M059J (cell line): ENCODE measurements around the gene OTOP2. TPM values are rescaled to one million over a fixed set of nuclear protein-coding genes. Genes with fewer than 3 reads are reported as not detected.
"Not testable (repeated sequence)": the region's sequence is repeated elsewhere in the genome, so short reads cannot be mapped to it uniquely, and the experiment has no call there.

Source experiments
- DNase-seq: peaks from one replicate; pipeline ENCODE4 v3.0.0-alpha.2; 2012; ENCODE audit warnings: low read depth
- total RNA-seq: library from RNA; depleted of rRNA; stranded (reverse); fragments of >200 nt; shearing (Covaris generic); gene quantifications from 2 replicates; pipeline ENCODE4 v1.2.3, GENCODE V29; 2014

Gene OTOP2
- total RNA-seq, 1 experiment from 2014 or later, result not detected

GRCh38 chr17:74900208-74900607 is 23.9 kb upstream of the OTOP2 start:
- no peak for DNase-seq

GRCh38 chr17:74901353-74902135 is 22.5 kb upstream of the OTOP2 start:
- no peak for DNase-seq

GRCh38 chr17:74903034-74903433 is 21.0 kb upstream of the OTOP2 start:
- DNase-seq, result no peak

- no peak for DNase-seq
Measured at GRCh38 chr17:74903671-74904070, 20.4 kb upstream of the OTOP2 start.

DNA sequence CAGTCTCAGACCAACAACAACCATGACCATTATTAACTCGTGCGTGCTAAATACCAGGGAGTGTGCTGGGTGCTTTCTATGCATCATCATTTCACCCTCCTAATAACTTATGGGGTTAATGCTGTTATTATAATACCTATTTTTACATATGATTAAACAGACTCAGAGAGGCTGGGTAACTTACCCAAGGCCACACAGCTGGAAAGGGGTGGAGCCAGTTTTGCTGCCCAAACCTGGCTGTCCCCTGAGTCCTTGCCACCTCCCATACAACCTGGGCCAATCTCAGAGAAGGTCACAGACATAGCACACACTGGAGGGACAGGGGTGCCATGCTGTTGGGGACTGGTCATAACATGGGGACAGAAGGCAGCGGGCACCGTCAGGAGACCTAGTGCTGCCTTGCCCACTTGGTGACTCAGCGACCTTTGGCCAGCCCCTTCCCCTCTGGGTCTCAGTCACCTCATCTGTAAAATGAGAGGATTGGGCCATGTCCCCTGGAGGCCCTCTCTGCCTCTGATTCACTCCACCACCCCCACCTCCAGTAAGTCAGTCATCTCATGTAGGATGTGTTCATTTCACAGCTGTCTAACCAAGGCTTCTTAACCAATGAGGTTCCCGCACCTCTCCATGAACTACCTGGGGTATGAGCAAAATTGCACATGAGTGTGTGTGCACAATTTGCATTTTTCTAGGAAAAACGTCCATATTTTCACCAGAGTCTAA is 19.2 kb upstream of the OTOP2 start:
- DNase-seq, result no peak

GRCh38 chr17:74906214-74906793 is 17.8 kb upstream of the OTOP2 start:
- DNase-seq, result not testable (repeated sequence)

DNA sequence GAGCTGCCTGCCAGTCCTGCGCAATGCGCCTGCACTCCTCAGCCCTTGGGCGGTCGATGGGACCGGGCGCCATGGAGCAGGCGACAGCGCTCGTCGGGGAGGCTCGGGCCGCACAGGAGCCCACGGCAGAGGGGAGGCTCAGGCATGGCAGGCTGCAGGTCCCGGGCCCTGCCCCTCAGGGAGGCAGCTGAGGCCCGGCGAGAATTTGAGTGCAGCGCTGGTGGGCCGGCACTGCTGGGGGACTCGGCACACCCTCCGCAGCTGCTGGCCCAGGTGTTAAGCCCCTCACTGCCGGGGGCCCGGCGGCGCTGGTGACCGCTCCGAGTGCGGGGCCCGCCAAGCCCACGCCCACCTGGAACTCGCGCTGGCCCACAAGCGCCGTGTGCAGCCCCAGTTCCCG is 17.1 kb upstream of the OTOP2 start:
- DNase-seq, result no peak

- DNase-seq, result not testable (repeated sequence)
Measured at GRCh38 chr17:74909097-74909496, 15.0 kb upstream of the OTOP2 start.

DNA sequence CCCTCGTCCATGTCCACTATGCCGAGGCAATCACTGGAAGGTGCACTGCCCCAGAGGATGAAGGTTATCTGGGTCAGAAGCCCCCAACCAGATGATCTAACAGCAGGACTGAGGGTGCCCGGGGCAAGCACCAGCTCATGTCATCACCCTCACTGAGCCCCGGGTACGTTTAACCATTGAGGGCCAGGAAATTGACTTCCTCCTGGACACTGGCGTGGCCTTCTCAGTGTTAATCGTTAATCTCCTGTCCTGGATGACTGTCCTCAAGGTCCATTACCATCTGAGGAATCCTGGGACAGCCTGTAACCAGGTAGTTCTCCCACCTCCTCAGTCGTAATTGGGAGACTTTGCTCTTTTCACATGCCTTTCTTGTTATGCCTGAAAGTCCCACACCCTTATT is 12.7 kb upstream of the OTOP2 start:
- DNase-seq, result not testable (repeated sequence)

DNA sequence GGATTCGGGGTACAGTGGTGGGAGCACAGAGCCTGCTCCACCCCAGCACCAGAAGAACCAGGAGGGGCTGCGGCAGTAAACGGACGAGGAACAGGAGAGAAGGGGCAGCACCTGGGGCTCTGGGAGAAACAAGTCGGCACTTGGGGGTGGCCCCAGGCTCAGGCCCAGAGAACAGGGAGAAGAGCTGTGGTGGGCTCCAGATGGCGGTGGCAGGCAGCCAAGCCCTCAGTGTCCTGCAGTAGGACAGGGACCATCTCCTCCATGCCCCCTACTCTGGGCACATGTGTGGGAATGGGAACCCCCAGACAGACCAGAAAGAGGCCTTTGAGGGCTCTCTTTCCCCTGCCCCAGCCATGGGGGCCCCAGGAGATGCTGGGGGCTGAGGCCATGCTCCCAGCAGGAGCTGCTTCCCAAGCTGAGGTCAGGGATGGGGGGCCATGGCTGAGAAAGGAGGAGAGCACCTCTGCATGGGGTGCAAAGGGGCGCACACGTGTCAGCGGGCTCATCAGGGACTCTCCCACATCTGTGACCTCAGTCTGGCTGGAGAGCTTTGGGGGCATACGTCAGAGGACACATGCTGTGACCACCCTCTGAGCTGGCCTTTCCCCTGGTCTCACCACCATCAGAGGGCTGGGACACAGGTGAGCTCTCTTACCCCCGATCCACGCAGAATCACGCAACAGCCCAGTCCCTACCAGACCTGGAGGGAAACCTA is 7.8 kb upstream of the OTOP2 start:
- no peak for DNase-seq

DNA sequence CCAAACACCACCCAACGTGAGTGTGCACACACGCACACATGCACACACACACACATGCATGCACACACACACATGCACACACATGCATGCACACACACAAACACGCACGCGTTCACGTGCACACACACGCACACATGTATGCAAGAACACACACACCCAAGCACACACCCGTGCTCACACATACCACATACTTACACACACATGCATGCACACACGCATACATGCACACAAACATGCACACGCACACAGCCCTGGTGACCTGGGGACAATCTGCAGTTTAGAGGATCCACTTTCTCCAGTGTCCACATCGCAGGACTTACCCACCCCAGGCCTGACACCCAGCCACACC is 7.2 kb upstream of the OTOP2 start:
- DNase-seq, result no peak

- DNase-seq, result no peak
Measured at GRCh38 chr17:74917430-74917829, 6.6 kb upstream of the OTOP2 start.

- DNase-seq, result no peak
Measured at GRCh38 chr17:74918906-74919305, 5.2 kb upstream of the OTOP2 start.

GRCh38 chr17:74919440-74920305 is 4.4 kb upstream of the OTOP2 start:
- DNase-seq, result peak; percentile 27

- DNase-seq, result no peak
Measured at GRCh38 chr17:74920306-74920620, 3.8 kb upstream of the OTOP2 start.

DNA sequence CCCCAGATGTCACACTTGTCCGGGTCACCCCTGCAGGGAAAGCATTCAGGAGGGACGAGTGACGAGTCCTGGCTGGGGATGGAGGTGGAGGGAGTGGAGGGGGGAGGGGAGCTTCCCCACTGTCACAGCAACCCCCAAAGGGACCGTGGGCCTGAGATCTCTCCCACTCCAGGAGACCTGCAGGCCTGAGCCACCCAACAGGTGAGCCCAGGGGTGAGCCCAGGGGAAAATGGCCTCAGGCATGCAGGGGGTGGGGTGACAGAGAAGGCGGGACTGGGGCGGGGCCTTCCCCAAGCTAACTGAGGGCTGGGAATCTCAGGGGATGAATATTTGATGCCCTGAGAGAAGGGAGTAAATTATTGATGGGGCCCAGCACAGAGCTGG is 3.4 kb upstream of the OTOP2 start:
- DNase-seq, result no peak

GRCh38 chr17:74921026-74921681 is 2.9 kb upstream of the OTOP2 start:
- DNase-seq, result no peak

GRCh38 chr17:74921769-74922168 is 2.3 kb upstream of the OTOP2 start:
- no peak for DNase-seq

GRCh38 chr17:74922172-74922571 is 1.9 kb upstream of the OTOP2 start:
- DNase-seq, result no peak

DNA sequence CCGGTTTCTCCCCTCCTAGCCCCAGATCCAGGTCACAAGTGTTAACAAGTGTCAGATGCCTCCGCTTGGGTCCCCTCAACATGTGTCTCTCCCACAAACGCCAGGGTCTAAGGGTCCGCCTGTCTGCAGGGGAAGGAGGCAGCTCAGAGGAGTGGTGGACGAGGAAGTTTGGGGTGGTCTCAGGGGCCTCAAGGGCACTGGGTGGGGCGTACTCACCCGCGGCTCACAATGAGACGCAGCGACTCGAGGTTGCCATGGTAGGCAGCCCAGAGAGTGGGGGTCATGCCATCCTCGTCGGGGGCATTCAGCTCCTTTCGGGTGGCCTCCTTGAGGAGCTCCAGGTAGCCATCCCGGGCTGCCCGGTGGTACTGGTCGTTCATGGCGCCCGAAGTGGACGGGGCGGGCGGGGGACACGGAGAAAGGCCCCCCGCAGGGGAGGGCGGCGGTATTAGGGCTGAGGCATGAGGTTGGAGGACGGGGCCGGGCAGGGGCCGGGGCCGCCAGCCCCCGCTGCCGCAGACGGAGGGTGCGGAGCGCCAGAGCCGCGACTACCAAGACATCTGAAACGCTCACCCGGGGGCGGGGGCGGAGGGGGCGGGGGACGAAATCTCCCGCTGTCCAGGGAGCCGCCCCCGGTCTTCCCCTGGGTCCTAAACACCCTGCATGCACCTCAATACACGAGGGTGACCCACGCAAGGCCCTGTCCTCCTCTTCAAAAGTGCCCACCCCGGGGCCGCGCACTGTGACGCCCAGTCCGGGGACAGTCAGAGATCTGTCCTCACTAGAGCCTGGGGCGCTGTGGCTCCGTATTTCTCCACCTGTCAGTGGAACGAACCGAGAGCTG is 1.2 kb upstream of the OTOP2 start, which contains the start of gene USH1G:
Gene USH1G, minus strand, starts transcription at position 562 of the 844 bp plus-strand sequence. Its CDS starts 182 bp downstream, at position 380.
- DNase-seq, result no peak
